T-helper 2 cell (primary cell): Measurements from ENCODE around the gene THOC6.

Experiments used
- DNase-seq, 5 experiments: peaks; one replicate each; pipeline versions ENCODE4 v3.0.0 to v3.0.0-alpha.2; 2012 to 2022

THOC6 gene

GRCh38 chr16:2992383-2993081, 31.3 kb upstream of the THOC6 start:
- no peak for DNase-seq

- DNase-seq: no peak
These were observed 27.5 kb upstream of the THOC6 start for GRCh38 chr16:2996298-2996697.

- DNase-seq: no peak
These were observed 23.9 kb upstream of the THOC6 start for GRCh38 chr16:2999929-3000328.

GRCh38 chr16:3000540-3000939, 23.3 kb upstream of the THOC6 start:
- no peak for DNase-seq

GRCh38 chr16:3001316-3001715, 22.5 kb upstream of the THOC6 start:
- no peak for DNase-seq

- peak; percentile 87 to 99 (median 95) for DNase-seq
These were observed 20.1 kb upstream of the THOC6 start for GRCh38 chr16:3003582-3004270.

GRCh38 chr16:3004319-3004718, 19.5 kb upstream of the THOC6 start:
- peak in 1 of 5 experiments; percentile 40 for DNase-seq

GRCh38 chr16:3004781-3005284, 19.0 kb upstream of the THOC6 start:
- no peak for DNase-seq

- DNase-seq: no peak
These were observed 16.5 kb upstream of the THOC6 start for GRCh38 chr16:3007059-3007956.

- DNase-seq: peak in 1 of 5 experiments; percentile 38
These were observed 15.7 kb upstream of the THOC6 start for GRCh38 chr16:3007957-3008689.

- DNase-seq: no peak
These were observed 15.2 kb upstream of the THOC6 start for GRCh38 chr16:3008690-3009037.

- DNase-seq: no peak
These were observed 14.1 kb upstream of the THOC6 start for GRCh38 chr16:3009568-3010390.

- no peak for DNase-seq
These were observed 13.3 kb upstream of the THOC6 start for GRCh38 chr16:3010510-3010909.

GRCh38 chr16:3012246-3012645, 11.6 kb upstream of the THOC6 start:
- no peak for DNase-seq

- no peak for DNase-seq
These were observed 10.9 kb upstream of the THOC6 start, which contains the start of gene CLDN9 for GRCh38 chr16:3012828-3013420. CLDN9 (plus strand) TSS chr16:3012923; CDS start chr16:3013363, 440 bp downstream.

GRCh38 chr16:3013491-3013951, 10.3 kb upstream of the THOC6 start:
- DNase-seq: no peak

- no peak for DNase-seq
These were observed 9.7 kb upstream of the THOC6 start for GRCh38 chr16:3013998-3014690.

- no peak for DNase-seq
These were observed 8.9 kb upstream of the THOC6 start for GRCh38 chr16:3014971-3015370.

- no peak for DNase-seq
These were observed 7.8 kb upstream of the THOC6 start for GRCh38 chr16:3015865-3016521.

- DNase-seq: no peak
These were observed 6.5 kb upstream of the THOC6 start for GRCh38 chr16:3017344-3017743.
